Measurements from ENCODE around the gene PLEKHH2.

Gene PLEKHH2

DNA sequence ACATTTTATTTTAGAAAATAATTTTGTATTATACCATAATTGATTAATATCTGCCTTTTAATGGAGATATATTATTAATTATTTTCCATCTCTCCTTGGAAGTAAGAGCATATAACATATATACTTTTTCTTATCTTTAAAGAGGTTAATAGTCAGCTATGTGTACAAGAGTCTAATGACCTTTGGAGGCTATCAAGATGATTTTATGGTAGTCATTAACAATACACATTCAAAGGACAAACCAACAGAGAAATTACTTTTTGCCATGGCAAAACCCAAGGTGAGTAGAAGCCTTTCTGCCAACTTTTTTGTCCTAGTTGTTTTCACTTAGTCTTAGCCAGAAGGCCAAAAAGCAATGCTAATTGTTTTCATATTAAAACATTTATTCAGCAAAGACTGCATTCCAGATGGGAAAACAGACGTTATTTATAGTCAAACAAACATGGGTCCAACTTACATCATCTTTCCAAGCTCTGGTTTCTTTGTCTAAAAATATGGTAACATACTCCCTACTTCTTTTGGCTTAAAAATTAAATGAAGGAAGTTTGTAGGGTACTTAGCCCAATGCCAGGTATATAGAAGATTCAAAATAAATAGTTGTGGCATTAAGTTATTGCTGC is 127.1 kb downstream of the PLEKHH2 start:
- DNase-seq = no peak

DNA sequence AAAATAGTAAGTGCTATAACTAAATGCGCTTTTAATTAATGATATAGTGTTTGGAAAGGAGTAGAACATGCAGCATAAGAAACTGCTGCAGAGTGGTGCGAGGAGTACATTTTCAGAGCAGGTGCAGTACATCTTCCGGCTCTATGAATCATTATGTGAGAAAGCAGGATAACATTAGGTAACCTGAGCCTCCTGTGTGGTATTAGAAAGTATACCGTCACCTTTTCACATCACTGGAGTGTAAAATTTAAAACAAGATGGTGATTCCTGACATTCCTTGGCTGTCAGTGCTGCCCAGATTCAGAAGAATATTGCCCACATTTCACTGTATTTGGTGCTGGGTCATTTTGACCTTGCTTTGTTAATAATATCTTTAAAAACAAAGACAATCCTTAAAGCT is 128.9 kb downstream of the PLEKHH2 start:
- no peak for DNase-seq

DNA sequence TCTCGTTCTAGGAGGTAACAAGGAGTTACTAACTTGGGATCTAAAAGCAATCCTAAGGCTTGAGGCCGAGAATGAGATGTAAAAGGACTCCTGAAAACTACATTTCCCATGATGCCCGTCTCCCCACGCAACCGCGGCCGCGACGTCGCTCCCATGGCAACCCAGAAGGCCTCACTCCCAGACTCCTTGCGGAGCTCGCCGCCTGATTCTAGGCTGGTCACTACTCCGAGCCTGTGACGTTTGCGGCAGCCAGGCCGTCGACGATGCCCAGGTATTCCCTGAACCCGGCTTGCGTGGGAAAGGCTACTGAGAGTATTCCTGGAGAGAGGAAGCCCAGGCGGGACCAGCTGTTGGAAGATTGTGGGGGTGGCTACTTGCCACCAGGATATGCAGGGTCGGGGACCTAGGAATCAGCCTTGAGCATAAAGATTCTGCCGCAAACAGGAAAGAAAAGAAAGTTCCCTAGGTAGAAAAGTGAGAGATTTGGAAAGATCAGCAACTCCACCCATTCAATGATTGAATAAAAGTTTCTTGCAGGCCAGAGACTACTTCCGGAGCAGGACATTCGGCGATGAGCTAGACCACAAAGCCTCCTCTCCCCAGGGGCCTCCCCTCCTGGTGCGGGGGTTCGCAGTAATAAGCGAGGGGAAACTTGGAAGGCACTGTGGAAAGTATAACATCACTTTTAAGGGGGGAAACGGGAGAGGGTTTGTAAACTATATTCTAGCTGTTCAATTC is 137.0 kb downstream of the PLEKHH2 start, which contains the start of gene DYNC2LI1:
Gene DYNC2LI1, plus strand, starts transcription at position 164 of the 738 bp plus-strand sequence. Its CDS starts 100 bp downstream, at position 264.
- DNase-seq = peak; percentile 90

DNA sequence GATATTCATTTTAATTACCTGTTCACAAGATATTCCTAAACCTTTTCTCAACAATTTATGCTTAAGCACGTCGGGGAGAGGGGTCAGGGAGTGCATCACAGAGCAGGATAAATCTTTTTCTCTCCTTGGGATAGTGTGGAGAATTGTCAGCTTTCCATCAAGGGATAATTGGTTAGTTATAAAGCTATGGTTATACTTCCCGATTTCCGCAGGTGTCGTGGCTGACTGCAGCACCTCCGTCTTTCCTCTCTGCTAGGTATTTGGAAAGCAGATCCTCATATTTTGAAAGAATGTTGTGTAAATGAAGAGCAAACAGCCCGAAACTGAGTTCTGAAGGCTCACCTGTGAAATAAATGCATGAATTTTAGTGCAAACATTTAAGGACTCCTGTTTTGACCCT is 137.6 kb downstream of the PLEKHH2 start:
- DNase-seq = no peak

DNA sequence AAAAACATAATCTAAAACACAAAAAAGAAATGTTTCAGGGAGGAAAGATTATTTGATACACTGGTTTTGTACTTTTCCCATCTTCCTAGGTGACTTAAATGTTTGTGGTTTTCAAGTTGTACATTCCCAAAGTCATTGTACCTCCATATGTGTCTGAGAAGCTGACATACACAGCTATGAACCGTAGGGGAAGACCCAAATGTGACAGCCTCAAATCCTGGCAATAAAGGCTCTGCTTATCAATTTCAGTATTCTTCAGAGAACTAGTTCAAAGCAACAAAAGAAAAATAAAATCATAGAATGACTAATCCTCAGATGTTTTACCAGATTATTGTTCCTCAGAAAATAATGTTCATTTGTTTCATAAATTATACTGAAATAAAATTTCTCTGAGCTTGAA is 139.3 kb downstream of the PLEKHH2 start:
- DNase-seq = no peak

DNA sequence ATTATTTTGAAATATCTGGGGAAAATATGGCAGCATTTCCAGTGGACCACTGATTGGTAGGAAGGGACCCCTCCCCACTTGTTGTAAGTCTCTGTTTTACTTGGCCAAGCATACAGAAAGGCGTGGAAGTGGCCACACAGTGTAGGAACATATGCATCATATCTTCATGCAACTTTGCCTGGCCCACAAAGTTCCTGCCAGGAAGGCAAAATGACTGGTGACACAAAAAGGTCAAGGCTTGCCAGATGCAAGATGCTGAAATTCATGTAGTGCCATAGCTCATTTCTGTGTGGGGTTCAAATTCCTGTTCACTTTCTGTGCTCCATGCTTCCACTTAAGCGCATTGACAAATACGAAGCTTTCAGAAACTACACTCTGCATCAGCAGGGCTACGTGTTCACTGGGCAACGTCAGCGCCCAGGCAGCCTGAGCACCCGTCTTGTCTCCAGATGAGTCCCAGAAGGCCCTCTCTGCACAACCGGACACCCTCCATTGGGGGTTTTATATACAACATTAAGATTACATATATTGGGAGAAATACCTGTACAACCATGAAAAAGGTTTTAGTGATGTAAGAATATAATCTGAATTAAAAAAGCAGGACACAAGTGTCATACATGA is 140.4 kb downstream of the PLEKHH2 start:
- DNase-seq = no peak

DNA sequence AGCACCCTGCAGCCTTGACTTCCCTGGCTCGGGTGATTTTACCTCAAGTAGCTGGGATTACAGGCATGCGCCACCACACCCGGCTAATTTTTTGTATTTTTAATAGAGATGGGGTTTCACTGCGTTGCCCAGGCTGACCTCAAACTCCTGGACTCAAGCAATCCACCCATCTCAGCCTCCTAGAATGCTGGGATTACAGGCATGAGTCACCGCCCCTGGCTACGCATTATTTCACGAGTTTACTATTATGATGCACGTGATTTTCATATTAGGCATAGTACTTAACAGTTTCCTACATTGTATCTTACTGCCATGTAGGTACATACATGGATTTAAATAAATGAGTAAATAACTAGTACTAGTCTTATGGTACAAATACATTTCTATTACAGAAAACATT is 141.2 kb downstream of the PLEKHH2 start:
- no peak for DNase-seq

DNA sequence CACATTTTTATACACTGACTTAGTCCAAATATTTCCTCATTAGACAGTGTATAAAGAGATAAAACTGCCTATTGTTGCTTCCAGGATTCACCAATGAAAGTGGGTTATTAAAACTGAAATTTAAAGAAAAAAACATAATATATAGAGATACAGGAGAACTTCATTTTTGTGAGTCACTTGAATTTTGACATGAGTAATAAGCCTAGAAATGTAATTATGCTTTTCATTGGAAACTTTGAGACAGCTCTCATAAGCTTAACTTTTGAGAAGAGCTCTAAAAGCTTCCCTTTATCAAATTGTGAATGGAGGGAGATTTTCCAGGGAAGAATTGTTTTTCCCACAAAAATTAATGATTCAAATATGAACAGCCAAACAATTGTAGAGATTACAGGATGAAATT is 150.8 kb downstream of the PLEKHH2 start:
- no peak for DNase-seq

DNA sequence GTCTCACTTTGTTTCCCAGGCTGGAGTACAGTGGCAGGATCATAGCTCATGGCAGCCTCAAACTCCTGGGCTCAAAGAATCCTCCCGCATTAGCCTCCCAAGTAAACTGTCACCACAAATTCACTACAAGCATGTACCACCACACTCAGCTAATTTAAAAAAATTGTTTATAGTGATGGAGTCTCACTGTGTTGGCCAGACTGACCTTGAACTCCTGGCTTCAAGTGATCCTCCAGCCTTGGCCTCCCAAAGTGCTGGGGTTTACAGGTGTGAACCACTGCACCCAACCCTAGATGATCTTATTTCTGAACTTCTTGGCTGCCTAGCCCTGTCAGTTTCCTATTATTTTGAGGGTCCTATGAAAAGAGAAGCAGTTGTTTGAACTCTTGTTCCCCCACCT is 151.6 kb downstream of the PLEKHH2 start:
- no peak for DNase-seq

DNA sequence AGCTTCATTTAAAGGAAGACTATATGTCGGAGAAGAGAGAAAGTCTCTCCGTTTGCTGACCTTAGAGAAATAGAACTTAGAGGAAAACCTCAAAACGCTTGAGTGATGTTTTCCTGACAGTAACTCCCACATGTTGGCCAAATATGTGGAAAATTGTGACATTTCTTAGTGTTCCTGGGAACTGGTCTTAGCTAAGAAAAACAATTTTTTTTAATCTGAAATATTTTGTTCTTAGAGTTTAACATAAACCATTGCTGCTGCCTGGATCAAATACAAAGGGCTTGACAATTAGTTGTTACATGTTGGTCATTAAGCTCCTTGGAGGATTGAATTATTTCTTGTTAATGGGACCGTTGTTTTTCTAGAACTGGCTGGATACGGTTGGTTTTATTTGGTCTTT is 153.1 kb downstream of the PLEKHH2 start:
- no peak for DNase-seq

DNA sequence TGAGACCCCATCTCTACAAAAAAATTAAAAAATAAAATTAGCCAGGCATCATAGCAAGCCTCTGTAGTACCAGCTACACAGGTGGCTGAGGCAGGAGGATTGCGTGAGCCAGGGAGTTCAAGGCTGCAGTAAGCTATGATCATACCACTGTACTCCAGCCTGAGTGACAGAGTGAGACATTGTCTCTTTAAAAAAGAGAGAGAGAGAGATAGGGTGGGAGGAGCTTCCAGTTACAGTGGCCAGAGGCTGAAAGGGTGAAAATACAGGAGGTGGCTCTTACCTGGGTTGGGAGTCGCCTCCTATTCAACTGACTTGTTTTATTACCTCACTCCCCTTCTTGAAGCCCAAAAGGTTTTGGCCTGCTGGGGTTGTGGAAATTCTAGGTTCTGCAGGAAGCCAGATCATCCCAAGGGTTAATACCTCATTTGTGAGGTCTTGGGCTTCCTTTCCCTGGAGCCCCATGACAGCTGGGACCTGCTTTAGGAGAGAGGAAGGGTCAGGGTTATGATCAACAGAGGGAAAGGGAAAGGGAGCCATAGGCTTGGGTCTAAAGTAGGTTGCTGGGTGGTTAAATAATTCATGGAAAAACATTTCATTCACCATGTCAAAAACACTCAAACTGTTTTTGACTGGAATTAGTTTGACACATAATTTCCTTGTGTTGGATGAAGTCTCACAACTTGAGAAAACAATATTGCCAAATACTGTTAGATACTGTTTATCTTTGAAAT is 154.1 kb downstream of the PLEKHH2 start:
- no peak for DNase-seq

DNA sequence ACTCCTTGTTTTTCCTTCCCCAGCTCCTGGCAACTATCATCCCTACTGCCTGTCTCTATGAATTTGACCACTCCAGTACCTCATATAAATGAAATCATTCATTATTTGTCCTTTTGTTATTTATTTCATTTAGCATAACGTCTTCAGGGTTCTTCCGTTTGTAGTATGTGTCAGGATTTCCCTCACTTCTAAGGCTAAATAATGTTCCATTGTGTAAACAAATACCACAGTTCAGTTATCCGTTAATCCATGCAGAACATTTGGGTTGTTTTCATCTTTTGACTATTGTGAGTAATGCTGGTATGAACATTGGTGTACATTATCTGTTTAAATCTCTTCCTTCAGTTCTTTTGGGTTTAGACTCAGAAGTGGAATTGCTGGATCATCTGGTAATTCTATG is 155.6 kb downstream of the PLEKHH2 start:
- DNase-seq = no peak

DNA sequence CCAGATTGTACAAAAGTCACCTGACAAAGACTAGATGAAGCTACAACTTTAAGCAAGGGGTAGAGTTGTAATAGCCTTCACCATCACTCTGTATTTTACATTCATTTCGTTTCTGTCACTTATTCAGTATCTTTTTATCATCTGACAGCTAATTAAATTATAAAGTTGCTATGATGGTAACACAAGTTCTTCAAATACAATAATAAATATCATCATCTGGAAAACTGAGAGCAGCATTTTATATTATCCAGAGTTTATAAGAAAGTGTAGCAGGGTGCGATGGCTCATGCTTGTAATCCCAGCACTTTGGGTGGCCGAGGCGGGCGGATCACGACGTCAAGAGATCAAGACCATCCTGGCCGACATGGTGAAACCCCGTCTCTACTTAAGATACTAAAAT is 157.9 kb downstream of the PLEKHH2 start:
- no peak for DNase-seq

DNA sequence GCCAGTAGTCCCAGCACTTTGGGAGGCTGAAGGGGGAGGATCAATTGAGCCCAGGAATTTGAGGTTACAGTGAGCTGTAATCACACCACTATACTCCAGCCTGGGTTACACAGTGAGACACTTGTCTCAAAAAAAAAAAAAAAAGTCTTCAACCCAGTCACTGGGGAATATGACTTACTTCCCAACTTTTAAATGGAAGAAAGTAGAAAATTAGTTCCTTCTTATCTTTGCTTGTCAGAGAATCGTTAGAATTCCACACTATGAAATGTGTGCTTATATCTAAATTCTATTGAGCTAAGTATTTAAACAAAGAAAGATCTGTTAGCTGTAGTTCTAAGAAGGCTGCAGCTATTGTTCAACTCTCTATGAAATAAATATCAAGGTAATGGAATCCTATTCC is 159.1 kb downstream of the PLEKHH2 start:
- no peak for DNase-seq

DNA sequence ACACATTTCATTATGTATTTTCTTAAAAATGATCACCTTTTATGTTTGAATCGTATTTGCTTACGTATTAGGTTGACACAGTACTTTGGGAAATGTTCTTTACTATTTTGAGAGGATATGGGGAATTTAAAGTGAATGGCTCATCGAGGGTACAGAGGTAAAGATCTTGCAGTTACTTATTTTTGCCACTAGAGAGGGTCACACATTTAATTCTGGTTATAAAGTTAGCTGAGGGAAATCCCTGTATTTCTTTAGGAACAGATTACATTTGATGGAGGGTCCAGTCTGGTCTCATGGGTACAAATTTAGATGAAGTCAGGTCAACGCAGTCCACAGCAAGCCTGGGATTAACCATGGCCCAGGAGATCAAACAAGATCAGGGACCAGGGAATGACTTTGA is 161.2 kb downstream of the PLEKHH2 start:
- DNase-seq = no peak

DNA sequence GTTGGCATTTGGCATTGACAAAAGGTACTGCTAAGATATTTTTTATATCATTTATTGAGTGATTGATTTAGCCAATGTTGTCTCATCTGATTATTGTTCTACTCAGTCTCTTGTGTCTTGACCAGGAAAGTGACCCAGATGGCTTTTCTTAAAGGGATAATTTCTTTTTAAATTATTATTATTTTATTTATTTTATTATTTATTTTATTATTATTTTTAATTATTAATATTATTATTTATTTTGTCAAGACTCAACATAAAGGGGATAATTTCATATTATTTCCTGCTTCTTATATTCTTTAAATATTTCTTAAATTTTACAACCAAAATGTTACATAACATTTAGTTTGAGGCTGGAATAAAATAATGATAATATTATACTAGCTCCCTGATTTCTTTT is 163.8 kb downstream of the PLEKHH2 start:
- no peak for DNase-seq

DNA sequence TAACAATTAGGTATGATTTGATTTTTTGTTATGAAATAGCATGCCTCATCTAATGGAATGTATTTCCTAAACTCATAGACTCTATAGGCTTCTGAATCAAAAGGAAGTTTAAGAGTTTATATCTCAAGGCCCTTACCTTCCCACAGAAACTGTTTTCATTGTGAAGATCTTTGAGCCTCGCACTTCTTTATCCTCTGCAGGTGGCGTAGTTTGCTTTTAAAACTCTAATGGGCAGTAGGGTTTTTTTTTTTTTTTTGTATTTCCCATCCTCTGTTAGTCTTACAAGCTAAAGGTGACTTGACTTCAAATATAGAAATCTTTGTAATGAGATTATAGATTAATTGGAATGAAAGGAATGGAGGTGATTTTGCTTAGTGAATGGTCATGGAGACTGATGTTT is 165.1 kb downstream of the PLEKHH2 start:
- no peak for DNase-seq

DNA sequence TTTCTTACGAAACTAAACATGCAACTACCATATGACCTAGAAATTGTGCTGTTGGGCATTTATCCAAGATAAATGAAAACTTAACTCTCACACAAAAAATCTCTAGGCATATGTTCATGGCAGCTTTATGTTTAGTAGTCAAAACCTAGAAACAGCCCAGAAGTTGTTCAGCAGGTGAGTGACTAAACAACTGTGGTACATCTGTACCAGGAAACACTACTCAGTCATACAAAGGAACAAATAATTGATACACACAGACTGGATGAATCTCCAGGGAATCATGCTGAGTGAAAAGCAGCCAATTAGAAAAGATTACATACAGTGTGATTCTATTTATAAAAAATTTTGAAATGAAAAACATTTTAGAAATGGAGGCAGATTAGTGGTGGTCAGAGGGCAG is 166.1 kb downstream of the PLEKHH2 start:
- DNase-seq = no peak

DNA sequence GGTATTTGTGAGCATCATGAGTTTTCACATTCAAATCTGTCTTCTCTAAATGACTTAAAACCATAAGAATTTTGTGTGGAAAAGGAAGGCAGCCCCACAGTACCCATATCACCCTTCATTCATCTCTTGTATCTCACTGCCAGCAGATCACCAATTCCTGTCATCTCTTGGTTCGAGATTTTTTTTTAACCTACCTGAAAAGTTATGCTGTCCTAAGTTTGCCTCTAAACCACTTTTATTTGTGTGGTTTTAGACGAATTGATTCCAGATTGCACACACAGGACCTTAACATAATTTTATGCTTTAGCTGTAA is 169.6 kb downstream of the PLEKHH2 start:
- no peak for DNase-seq

DNA sequence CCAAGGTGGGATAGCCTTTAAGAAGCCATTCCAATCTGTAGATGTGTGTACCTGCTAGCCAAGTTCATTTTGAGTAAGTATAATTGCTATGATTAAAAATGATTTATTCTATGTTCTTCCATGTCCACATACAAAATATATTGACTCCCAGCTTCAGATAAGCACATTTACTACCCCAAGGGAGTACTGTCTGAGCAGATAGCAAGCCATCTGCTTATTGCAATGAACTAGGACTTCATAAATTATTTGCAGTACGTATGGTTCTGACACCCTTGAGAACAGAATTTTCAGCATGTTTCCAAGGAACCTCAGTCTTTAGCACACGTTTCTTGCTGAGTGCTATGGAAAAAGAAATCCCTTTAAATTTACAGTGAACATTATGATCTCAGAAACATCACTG is 173.4 kb downstream of the PLEKHH2 start:
- no peak for DNase-seq

DNA sequence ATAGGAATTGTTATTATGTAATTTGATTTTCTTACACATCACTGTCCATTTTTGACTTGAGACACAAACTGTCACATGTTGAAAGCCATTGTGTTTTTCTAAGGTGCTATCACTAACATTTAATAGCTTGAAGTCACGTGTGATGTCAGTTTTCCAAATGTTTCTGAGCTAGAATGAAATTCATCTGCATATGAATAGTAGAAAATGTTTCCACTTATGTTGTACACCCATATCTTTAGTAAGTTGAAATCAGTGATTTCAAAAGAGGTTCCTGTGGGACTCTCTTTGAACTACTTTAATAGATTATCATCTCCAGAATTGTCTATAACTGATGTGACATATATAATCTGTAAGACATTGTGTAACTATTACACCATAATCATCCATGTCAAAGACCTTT is 173.8 kb downstream of the PLEKHH2 start:
- no peak for DNase-seq

DNA sequence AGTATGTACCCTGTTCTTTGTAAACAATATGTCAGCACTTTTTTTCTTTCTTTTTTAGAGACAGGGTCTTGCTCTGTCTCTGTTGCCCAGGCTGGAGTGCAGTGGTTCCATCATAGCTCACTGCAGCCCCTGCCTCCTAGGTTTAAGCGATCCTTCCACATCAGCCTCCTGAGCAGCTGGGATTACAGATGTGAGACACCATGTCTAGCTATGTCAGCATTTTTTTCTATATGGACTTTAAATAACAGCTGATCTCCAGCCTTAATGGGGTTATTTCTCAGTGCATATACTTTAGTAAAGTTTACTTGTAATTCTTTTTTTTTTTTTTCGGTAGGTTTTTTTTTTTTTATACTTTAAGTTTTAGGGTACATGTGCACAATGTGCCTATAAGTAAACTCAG is 174.9 kb downstream of the PLEKHH2 start:
- DNase-seq = no peak

DNA sequence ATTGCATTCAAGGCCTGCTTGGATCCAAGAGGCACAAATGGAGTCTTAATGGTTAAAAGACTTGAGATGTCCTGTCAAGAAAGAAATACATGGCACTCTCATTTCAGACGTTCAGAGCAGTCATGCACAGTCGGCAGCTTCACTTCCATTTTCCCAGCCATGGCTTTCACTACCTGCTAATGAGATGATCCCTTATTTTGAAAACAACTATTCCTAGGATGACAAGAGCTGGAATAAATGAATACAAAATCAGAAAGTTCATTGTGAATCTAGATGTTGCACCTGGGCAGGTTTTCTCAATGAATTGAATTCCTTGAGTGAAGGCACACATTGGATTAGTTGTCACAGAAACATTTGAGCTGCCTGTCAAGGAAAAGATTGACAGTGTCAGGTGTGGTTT is 175.9 kb downstream of the PLEKHH2 start:
- DNase-seq = no peak

DNA sequence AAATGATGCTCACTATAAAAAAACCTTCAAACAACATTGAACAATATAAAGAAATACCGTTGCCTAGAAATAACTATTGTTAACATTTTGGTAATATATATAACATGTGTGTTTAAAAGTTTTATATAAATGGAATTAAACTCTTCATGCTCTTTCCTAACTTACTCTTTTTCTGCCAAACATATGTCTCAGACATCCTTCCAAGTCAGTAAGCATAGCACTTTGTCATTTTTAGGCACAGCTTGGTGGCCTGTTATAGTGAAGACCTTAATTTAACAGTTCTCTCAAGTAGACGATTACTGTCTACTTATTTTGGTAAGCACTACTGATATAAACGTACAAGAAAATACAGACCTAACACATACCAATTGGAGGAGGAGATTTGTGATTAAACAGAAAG is 177.7 kb downstream of the PLEKHH2 start:
- DNase-seq = no peak
